ENCODE measurements around the gene ARHGAP5.

The ARHGAP5 gene

GRCh38 chr14:32059702-32060101 is 17.4 kb upstream of the ARHGAP5 start:
- H3K4me1 Mint-ChIP-seq (ENCODE audit: low read depth), result no peaks in the 10 kb centered on the region
- H3K36me3 Mint-ChIP-seq (ENCODE audit: low read depth), result no peaks in the 10 kb centered on the region
- H3K27me3 Mint-ChIP-seq (ENCODE audit: low read depth), result peaks cover 6% of the 10 kb centered on the region
- no peak overlapping the region for H3K27ac Mint-ChIP-seq
- DNase-seq (ENCODE audit: low spot score), result no peak
- H3K4me3 Mint-ChIP-seq, result no peak overlapping the region
- H3K9me3 Mint-ChIP-seq, result no peaks in the 10 kb centered on the region

- Mint-ChIP-seq H3K27me3 (ENCODE audit: low read depth) (peaks cover 10% of the 10 kb centered on the region), H3K36me3 (ENCODE audit: low read depth) (no peaks in the 10 kb centered on the region), H3K4me1 (ENCODE audit: low read depth) (no peaks in the 10 kb centered on the region), H3K27ac (no peak overlapping the region), H3K4me3 (no peak overlapping the region), H3K9me3 (no peaks in the 10 kb centered on the region)
- no peak for DNase-seq (ENCODE audit: low spot score)
Observed at GRCh38 chr14:32064931-32065330, 12.2 kb upstream of the ARHGAP5 start.

GRCh38 chr14:32068708-32069107 is 8.4 kb upstream of the ARHGAP5 start:
- H3K9me3 Mint-ChIP-seq, result no peaks in the 10 kb centered on the region
- H3K27me3 Mint-ChIP-seq (ENCODE audit: low read depth), result peaks cover 13% of the 10 kb centered on the region
- no peak overlapping the region for H3K4me3 Mint-ChIP-seq
- H3K4me1 Mint-ChIP-seq (ENCODE audit: low read depth), result peaks cover 2% of the 10 kb centered on the region
- no peak overlapping the region for H3K27ac Mint-ChIP-seq
- no peaks in the 10 kb centered on the region for H3K36me3 Mint-ChIP-seq (ENCODE audit: low read depth)
- no peak for DNase-seq (ENCODE audit: low spot score)

DNA sequence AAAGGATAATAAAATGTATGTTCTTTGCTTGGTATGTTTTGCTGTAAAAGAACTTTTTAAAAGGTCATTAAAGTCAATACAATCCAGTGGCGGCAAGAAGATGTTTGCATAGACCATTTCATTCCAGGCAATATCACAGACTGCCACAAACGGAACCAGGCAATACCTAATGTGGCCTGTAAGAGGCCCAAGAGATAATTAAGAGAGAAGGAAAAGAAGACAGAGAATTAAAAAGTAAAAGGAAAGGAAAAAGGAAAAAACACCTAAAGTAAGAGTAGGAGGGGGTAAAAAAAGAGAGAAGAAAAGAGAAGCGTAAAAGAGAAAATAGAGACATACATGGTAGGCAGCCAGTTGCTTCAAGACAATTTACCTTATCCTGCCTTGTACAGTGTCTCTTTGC is 6.8 kb upstream of the ARHGAP5 start:
- Mint-ChIP-seq H3K4me1 (ENCODE audit: low read depth) (peaks cover 8% of the 10 kb centered on the region), H3K27ac (no peak overlapping the region), H3K27me3 (ENCODE audit: low read depth) (peaks cover 26% of the 10 kb centered on the region), H3K36me3 (ENCODE audit: low read depth) (no peaks in the 10 kb centered on the region), H3K9me3 (no peaks in the 10 kb centered on the region), H3K4me3 (no peak overlapping the region)
- no peak for DNase-seq (ENCODE audit: low spot score)

- H3K36me3 Mint-ChIP-seq (ENCODE audit: low read depth), result peaks cover 2% of the 10 kb centered on the region
- DNase-seq (ENCODE audit: low spot score), result no peak
- no peaks in the 10 kb centered on the region for H3K9me3 Mint-ChIP-seq
- no peak overlapping the region for H3K27ac Mint-ChIP-seq
- peaks cover 11% of the 10 kb centered on the region for H3K4me1 Mint-ChIP-seq (ENCODE audit: low read depth)
- H3K27me3 Mint-ChIP-seq (ENCODE audit: low read depth), result peaks cover 28% of the 10 kb centered on the region
- no peak overlapping the region for H3K4me3 Mint-ChIP-seq
Observed at GRCh38 chr14:32072676-32073075, 4.4 kb upstream of the ARHGAP5 start.

GRCh38 chr14:32073537-32074189 is 3.4 kb upstream of the ARHGAP5 start:
- Mint-ChIP-seq H3K4me3 (no peak overlapping the region), H3K27ac (no peak overlapping the region), H3K9me3 (no peaks in the 10 kb centered on the region), H3K36me3 (ENCODE audit: low read depth) (peaks cover 2% of the 10 kb centered on the region), H3K4me1 (ENCODE audit: low read depth) (peaks cover 18% of the 10 kb centered on the region), H3K27me3 (ENCODE audit: low read depth) (peaks cover 28% of the 10 kb centered on the region)
- DNase-seq (ENCODE audit: low spot score), result peak; percentile 49

- no peak for DNase-seq (ENCODE audit: low spot score)
- peaks cover 7% of the 10 kb centered on the region for H3K36me3 Mint-ChIP-seq (ENCODE audit: low read depth)
- no peak overlapping the region for H3K27ac Mint-ChIP-seq
- no peak overlapping the region for H3K4me3 Mint-ChIP-seq
- peaks cover 34% of the 10 kb centered on the region for H3K27me3 Mint-ChIP-seq (ENCODE audit: low read depth)
- peaks cover 26% of the 10 kb centered on the region for H3K4me1 Mint-ChIP-seq (ENCODE audit: low read depth)
- no peaks in the 10 kb centered on the region for H3K9me3 Mint-ChIP-seq
Observed at GRCh38 chr14:32074887-32075572, 2.1 kb upstream of the ARHGAP5 start.

DNA sequence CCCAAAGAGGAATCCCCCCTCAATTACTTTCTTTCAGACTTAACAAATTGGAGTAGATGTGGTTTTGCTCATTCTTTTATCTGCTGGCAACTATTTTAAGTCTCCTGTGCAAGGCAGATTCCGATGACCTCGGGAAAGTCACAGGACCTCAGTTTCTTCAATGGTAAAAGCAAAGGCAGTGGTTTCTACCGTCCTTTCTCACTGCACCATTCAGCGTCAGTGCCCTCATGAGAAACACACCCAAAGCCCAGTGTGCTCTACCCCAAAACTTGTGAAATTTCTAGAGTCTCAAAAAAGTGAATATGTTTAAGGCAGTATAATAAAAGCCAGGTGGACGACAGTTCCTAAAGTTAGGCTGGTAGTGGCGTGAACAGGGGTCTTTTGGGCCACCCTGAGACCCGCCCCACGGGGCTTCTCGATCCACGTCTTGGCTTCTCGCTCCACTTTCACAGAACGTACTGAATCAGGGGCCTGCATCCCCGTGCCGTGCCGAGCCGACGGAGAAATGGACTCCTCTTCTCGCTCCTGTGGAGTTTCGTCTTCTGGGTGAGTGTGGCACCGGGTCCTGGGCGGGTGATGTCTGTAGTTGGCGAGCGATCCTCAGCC is 1.3 kb upstream of the ARHGAP5 start:
- Mint-ChIP-seq H3K9me3 (no peaks in the 10 kb centered on the region), H3K27ac (peak overlapping the region; percentile 89), H3K27me3 (ENCODE audit: low read depth) (peaks cover 32% of the 10 kb centered on the region), H3K4me3 (peak overlapping the region; percentile 93), H3K4me1 (ENCODE audit: low read depth) (peaks cover 31% of the 10 kb centered on the region), H3K36me3 (ENCODE audit: low read depth) (peaks cover 7% of the 10 kb centered on the region)
- no peak for DNase-seq (ENCODE audit: low spot score)

DNA sequence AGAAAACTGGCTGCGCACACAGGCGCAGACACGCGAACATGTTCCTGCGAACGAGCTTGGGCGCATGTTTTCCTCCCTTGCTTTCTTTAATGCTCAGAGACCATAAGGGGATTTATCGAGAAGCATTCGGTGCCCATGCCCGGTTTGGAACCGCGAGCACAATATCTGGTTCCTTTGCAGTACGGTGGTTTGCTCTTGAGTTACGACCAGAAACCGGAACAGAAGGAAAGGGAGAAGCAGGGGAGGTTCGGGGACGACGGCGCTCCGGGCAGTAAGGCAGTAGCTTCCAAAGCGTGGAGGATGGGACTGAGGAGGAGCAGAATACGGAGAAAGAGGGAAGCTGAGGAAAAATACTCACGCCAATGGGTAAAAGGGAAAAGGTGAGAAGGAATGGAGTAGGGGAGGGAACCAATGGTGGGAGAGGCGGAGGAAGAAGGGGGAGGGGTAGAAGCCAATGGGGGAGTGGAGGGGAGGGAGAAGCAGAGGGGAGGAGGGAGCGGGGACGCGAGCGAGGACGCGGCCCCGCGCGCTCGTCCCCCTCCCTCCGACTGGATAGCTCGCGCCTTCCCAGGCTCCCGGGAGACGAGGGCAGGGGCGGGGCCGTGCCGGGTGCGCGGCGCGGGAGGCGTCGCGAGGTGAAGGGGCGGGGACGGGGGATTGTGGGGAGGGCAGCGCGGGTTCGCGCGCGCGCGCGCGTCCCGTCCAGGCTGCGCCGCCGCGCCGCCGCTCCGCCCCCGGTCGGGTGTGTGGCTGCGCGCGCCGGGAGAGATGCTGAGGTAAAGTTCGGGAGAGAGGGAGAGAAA is 625 bp upstream of the ARHGAP5 start:
- peak; percentile 79 for DNase-seq (ENCODE audit: low spot score)
- H3K27ac Mint-ChIP-seq, result peak overlapping the region; percentile 89
- no peaks in the 10 kb centered on the region for H3K9me3 Mint-ChIP-seq
- peaks cover 34% of the 10 kb centered on the region for H3K27me3 Mint-ChIP-seq (ENCODE audit: low read depth)
- H3K4me3 Mint-ChIP-seq, result peak overlapping the region; percentile 98
- peaks cover 36% of the 10 kb centered on the region for H3K4me1 Mint-ChIP-seq (ENCODE audit: low read depth)
- peaks cover 9% of the 10 kb centered on the region for H3K36me3 Mint-ChIP-seq (ENCODE audit: low read depth)

DNA sequence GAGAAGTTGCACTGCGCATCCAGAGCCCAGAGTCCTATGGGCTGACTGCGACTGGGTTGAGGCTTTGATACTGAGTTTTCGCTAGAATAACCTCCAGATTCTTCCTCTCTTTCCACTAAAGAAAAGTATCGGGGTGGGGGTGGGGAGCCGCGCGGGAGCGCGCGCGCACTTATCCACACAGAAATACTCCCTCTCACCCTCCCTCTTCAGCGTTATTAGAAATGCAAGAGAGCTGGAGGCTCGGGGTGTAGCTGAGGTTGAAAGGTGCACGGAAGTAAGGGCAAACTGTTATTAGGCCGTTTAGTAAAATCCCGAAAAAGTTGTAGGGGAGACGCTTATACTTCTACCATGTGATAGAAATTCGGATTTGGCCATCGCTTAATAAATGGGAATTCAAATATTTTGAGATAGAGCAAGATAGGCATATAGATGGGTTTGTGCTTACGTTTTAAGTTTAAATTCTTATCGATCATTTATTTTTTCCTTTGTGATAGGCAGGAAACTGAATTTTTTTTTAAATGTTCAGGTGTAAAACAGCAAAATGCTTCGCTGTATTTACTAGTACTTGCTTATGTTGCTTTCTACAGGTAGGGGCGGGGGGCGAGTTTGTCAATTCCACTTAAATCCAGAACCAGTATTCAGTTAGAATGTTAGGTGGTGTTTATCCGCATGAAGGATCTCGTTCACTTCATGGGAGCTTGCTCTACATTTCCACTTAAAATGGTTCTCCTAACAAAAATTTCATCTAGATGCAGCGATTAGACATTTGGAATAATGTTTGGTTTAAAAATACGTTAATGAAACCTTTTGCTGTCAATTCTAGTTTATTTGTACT is 1.1 kb downstream of the ARHGAP5 start:
- Mint-ChIP-seq H3K27ac (peak overlapping the region; percentile 87), H3K9me3 (no peaks in the 10 kb centered on the region), H3K36me3 (ENCODE audit: low read depth) (peaks cover 9% of the 10 kb centered on the region), H3K4me3 (peak overlapping the region; percentile 98), H3K4me1 (ENCODE audit: low read depth) (peaks cover 38% of the 10 kb centered on the region), H3K27me3 (ENCODE audit: low read depth) (peaks cover 34% of the 10 kb centered on the region)
- DNase-seq (ENCODE audit: low spot score), result no peak

GRCh38 chr14:32078858-32079216 is 1.7 kb downstream of the ARHGAP5 start:
- peak; percentile 17 for DNase-seq (ENCODE audit: low spot score)
- Mint-ChIP-seq H3K4me3 (peak overlapping the region; percentile 98), H3K36me3 (ENCODE audit: low read depth) (peaks cover 9% of the 10 kb centered on the region), H3K4me1 (ENCODE audit: low read depth) (peaks cover 37% of the 10 kb centered on the region), H3K9me3 (no peaks in the 10 kb centered on the region), H3K27me3 (ENCODE audit: low read depth) (peaks cover 29% of the 10 kb centered on the region), H3K27ac (peak overlapping the region; percentile 18)

GRCh38 chr14:32079264-32079663 is 2.2 kb downstream of the ARHGAP5 start:
- peaks cover 36% of the 10 kb centered on the region for H3K4me1 Mint-ChIP-seq (ENCODE audit: low read depth)
- peak overlapping the region; percentile 52 for H3K27ac Mint-ChIP-seq
- H3K4me3 Mint-ChIP-seq, result peak overlapping the region; percentile 98
- peaks cover 26% of the 10 kb centered on the region for H3K27me3 Mint-ChIP-seq (ENCODE audit: low read depth)
- H3K36me3 Mint-ChIP-seq (ENCODE audit: low read depth), result peaks cover 9% of the 10 kb centered on the region
- no peak for DNase-seq (ENCODE audit: low spot score)
- H3K9me3 Mint-ChIP-seq, result no peaks in the 10 kb centered on the region

DNA sequence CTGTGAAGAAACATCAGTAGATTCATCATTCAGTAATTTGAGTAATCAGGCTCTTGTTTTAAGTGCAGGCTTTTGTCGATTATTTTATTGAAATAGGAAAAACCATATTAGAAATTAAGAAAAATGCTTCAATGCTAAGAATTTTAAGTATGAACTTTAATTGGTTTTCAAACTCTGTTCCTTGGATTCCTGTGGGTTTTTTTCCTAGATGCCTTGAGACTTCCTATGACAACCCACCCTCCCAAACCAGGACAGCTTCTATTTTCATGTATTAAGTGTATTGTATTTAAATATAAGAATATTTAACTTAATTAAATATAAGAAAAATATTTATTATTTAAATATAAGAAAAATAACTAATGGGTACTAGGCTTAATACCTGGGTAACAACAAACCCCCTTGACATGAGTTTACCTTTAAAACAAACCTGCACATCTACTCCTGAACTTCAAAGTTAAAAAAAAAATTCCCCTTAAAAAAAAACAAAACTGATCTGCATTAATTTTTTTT is 3.0 kb downstream of the ARHGAP5 start:
- Mint-ChIP-seq H3K4me3 (no peak overlapping the region), H3K36me3 (ENCODE audit: low read depth) (peaks cover 12% of the 10 kb centered on the region), H3K27ac (no peak overlapping the region), H3K4me1 (ENCODE audit: low read depth) (peaks cover 37% of the 10 kb centered on the region), H3K27me3 (ENCODE audit: low read depth) (peaks cover 19% of the 10 kb centered on the region), H3K9me3 (no peaks in the 10 kb centered on the region)
- DNase-seq (ENCODE audit: low spot score), result no peak
